CD4-positive, alpha-beta T cell treated with Interleukin-4 for 1 hour (primary cell): Measurements from ENCODE around the gene FKBP2.

Experiments
- DNase-seq, 2 donors: peaks; one replicate each; pipeline ENCODE4 v3.0.0-alpha.2; 2020 to 2022

Gene FKBP2

GRCh38 chr11:64219755-64220154 is 21.1 kb upstream of the FKBP2 start:
- DNase-seq: no peak

- no peak for DNase-seq
Observed at GRCh38 chr11:64220271-64220670, 20.6 kb upstream of the FKBP2 start.

- DNase-seq: no peak
Observed at GRCh38 chr11:64220798-64221197, 20.1 kb upstream of the FKBP2 start.

- no peak for DNase-seq
Observed at GRCh38 chr11:64222651-64223000, 18.3 kb upstream of the FKBP2 start.

- no peak for DNase-seq
Observed at GRCh38 chr11:64223001-64223651, 17.8 kb upstream of the FKBP2 start.

- no peak for DNase-seq
Observed at GRCh38 chr11:64224151-64224890, 16.6 kb upstream of the FKBP2 start.

- no peak for DNase-seq
Observed at GRCh38 chr11:64224891-64225607, 15.8 kb upstream of the FKBP2 start.

- peak; percentile 85 to 88 for DNase-seq
Observed at GRCh38 chr11:64225608-64226506, 15.0 kb upstream of the FKBP2 start, which contains the start of the genes NUDT22 and TRPT1. NUDT22 (plus strand) TSS chr11:64226274; CDS start chr11:64226653, 379 bp downstream. TRPT1 (minus strand) TSS chr11:64226186; CDS start chr11:64225860, 326 bp downstream.

GRCh38 chr11:64226507-64227051 is 14.3 kb upstream of the FKBP2 start:
- peak; percentile 64 to 67 for DNase-seq

GRCh38 chr11:64227405-64227956 is 13.4 kb upstream of the FKBP2 start:
- DNase-seq: no peak

GRCh38 chr11:64229090-64229743 is 11.7 kb upstream of the FKBP2 start:
- no peak for DNase-seq

GRCh38 chr11:64229744-64230170 is 11.1 kb upstream of the FKBP2 start:
- no peak for DNase-seq

GRCh38 chr11:64230171-64230984 is 10.5 kb upstream of the FKBP2 start, which contains the start of gene DNAJC4:
DNAJC4 (plus strand) TSS chr11:64230548; CDS start chr11:64230855, 307 bp downstream.
- DNase-seq: peak; percentile 91

GRCh38 chr11:64230985-64231365 is 9.9 kb upstream of the FKBP2 start:
- DNase-seq: no peak

GRCh38 chr11:64231546-64231945 is 9.3 kb upstream of the FKBP2 start:
- DNase-seq: no peak

GRCh38 chr11:64232182-64232966 is 8.5 kb upstream of the FKBP2 start:
- DNase-seq: no peak

- DNase-seq: no peak
Observed at GRCh38 chr11:64232967-64233315, 8.0 kb upstream of the FKBP2 start.

GRCh38 chr11:64233913-64234586 is 6.8 kb upstream of the FKBP2 start, which contains the start of gene VEGFB:
VEGFB (plus strand) TSS chr11:64234584; CDS start chr11:64234834, 250 bp downstream.
- DNase-seq: peak; percentile 71 to 82
